Measurements from ENCODE around the gene SNIP1. TPM values are rescaled to one million over a fixed set of nuclear protein-coding genes. Genes with fewer than 3 reads are reported as not detected.

Gene SNIP1
- total RNA-seq, 1 experiment from 2014 or later = 17.0 TPM

Other genes starting within 250 kb of the SNIP1 start
- 5.1 and 7.7 TPM in 2 replicates for gene ZC3H12A, start 79.7 kb downstream of the SNIP1 start, total RNA-seq (2014; rRNA removed; shearing (Covaris generic))
- 71.1 and 82.3 TPM in 2 replicates for gene MEAF6, start 39.5 kb downstream of the SNIP1 start, total RNA-seq (2014; rRNA removed; shearing (Covaris generic))
- gene DNALI1, start 2.6 kb upstream of the SNIP1 start, total RNA-seq (2014; rRNA removed; shearing (Covaris generic)) = 10.0 and 10.1 TPM in 2 replicates
- 115 and 119 TPM in 2 replicates for gene GNL2, start 41.6 kb upstream of the SNIP1 start, total RNA-seq (2014; rRNA removed; shearing (Covaris generic))
- not detected in 2 replicates for gene RSPO1, start 80.6 kb upstream of the SNIP1 start, total RNA-seq (2014; rRNA removed; shearing (Covaris generic))
- 55.0 and 58.5 TPM in 2 replicates for gene CDCA8, start 138.2 kb upstream of the SNIP1 start, total RNA-seq (2014; rRNA removed; shearing (Covaris generic))
- gene EPHA10, start 210.8 kb upstream of the SNIP1 start, total RNA-seq (2014; rRNA removed; shearing (Covaris generic)) = not detected in 2 replicates
- 32.3 and 36.5 TPM in 2 replicates for gene MANEAL, start 239.6 kb upstream of the SNIP1 start, total RNA-seq (2014; rRNA removed; shearing (Covaris generic))